GM12874 (cell line): ENCODE data around the gene A3GALT2.

Experiments used
- TF ChIP-seq, protein P1 (sequence below): IDR thresholded peaks from 2 replicates; pipeline ENCODE4 v1.5.1; 2011; ENCODE audit warnings: low read depth, mild to moderate bottlenecking, control low read depth, low read length, moderate library complexity; ENCODE audit not compliant: insufficient read depth

Gene A3GALT2

DNA sequence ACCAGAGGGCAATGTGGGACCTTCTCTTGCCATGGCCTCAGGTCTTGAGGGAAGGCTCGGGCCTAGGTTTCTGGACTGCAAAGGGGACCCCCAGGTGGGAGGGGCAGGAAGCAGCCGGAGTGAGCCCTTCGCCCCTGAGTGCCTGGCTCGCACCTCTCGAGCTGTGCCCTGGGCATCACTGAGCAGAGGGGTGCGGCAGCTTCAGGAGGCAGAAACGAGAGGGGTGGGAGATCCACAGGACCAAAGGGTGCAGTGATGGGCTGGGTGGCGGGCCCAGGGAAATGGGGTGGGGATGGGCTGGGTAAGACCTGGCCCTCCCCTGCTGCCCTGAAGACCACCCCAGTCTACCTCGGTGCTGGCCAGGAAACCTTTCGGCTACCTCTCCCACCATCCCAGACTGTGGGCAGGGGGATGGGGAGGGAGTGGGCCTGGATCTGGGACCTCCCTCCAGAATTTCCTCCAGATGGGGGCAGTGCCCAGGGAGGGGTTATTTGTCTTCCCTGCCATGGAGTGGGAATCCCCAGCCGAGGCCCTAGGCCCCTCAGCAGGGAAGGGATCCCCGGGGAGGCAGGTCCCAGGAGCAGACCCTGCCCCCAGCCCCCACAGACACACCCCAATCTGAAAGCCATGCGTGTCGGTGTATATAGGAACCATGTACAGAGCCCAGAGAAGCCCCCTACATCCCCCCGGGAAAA is 21.3 kb downstream of the A3GALT2 start:
- TF ChIP-seq, protein P1, sequence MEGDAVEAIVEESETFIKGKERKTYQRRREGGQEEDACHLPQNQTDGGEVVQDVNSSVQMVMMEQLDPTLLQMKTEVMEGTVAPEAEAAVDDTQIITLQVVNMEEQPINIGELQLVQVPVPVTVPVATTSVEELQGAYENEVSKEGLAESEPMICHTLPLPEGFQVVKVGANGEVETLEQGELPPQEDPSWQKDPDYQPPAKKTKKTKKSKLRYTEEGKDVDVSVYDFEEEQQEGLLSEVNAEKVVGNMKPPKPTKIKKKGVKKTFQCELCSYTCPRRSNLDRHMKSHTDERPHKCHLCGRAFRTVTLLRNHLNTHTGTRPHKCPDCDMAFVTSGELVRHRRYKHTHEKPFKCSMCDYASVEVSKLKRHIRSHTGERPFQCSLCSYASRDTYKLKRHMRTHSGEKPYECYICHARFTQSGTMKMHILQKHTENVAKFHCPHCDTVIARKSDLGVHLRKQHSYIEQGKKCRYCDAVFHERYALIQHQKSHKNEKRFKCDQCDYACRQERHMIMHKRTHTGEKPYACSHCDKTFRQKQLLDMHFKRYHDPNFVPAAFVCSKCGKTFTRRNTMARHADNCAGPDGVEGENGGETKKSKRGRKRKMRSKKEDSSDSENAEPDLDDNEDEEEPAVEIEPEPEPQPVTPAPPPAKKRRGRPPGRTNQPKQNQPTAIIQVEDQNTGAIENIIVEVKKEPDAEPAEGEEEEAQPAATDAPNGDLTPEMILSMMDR = no peak

DNA sequence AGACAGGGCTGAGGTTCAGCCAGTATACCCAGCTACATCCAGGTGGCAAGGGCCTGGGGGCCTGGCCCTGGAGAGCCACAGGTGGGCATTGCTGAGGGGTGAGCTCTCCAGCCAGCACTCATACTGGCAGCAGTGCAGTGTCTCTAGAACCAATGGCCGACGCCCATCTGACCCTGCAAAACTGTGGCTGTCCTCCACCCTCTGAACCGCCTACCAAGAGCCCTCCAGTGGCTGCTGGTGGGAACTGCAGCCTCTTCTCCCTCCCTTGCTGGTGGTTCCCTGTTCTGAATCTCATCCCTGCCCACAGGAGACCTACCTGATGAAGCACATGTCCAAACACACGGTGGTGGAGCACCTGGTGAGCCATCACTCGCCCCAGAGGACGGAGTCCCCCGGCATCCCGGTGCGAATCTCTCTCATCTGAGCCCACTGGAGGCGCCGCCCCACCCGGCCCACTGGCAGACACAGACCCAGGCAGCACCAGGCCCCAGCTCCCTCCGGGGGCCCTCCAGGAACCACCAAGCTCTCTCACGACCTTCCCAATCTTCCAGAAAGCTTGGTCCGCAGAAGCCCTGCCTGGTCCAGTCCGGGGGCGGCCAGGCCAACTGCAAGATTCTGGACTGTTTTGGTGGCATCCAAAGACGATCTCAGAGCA is 22.1 kb downstream of the A3GALT2 start:
- TF ChIP-seq, protein P1 = peak; percentile 95

DNA sequence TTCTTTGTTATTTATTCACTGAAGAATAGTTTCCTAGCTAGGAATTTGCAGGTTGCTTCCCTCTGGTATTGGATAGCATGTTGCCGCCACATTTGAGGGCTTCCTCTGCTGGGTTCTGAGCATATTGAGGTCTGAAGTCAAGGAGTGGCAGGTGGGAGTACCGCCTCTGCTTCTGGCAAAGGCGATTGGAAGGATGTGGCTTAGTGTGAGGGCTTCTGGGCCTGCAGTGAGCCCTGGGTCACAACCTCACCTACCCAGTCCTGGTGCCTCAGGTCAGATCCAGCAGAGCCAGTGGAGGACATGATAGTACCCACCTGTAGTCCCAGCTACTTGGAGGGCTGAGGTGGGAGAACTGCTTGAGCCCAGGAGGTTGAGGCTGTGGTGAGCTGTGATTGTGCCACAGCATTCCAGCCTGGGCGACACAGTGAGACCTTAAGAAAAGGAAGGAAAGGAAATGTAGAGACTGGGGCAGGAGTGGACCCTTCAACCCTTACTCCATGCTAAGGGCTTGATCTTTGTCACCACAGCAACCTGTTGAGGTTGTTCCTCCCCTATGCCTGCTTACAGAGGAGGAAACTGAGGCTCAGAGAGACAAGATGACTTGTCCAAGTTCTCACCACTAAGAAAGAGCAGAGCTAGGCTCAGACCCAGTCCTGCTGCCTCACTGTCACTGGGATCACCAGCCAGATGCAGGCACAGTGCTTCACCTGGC is 22.8 kb downstream of the A3GALT2 start:
- TF ChIP-seq, protein P1 = no peak

DNA sequence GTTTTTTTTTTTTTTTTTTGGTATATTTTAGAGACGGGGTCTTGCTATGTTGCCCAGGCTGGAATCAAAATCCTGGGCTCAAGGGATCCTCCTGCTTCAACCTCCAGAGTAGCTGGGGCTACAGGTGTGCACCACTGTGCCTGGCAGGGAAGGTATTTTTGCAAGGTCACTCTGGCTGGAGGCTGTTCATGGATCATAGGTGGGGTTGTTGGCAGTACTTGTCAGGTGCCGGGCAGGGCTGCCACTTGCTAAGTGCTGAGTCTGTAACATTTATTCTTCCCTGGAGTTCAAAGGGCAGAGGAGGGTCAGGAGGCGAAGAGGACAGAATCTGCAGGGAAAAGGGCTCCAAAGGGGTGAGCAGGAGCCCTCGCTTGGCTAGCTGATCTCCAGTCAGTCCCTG is 24.1 kb downstream of the A3GALT2 start:
- TF ChIP-seq, protein P1 = no peak

DNA sequence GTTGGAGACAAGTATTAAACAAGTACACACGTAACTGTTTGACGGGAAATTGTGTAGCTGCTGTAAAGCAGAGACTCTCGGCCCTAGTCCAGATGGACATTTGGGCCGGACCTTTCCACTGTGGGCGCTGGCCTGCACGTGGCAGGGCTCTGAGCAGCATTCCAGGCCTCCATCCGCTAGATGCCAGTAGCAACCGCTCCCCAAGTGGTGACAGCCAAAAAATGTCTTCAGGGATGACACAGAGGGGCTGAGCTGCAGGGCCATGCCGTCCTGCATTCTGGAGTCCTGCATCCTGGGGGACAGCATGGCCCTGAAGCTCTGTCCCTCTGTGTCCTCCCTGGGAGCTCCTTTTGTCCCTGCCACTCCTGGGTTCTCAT is 24.8 kb downstream of the A3GALT2 start:
- TF ChIP-seq, protein P1 = no peak

DNA sequence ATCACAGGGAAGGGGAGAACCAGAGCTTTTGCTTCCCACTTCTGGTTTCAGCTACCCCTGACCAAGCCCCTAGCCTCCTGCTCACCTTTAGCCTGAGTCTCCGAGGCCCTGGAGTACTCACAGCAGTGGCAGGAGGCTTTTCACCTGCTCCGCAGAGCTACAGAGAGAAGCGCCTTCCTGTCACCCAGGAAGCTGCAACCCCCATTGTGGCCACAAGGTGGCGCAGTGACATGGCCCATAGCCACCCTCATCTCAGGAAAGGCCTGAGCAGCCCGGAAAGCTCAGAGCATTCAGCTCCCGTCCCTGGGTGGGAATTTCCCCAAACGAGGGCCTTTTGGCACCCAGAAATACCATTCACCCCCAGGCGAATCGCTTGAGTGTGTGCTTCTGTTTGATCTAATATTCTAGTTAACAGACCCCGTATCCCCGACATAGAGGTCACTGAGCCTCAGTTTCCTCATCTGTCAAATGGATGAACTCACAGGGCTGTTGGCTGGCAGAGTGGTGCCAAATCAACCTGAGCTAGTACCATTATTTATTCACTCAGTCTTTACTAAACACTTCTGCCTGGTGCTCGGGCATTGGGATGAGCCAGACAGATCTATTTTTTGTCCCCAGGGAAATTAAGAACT is 25.3 kb downstream of the A3GALT2 start:
- TF ChIP-seq, protein P1 = peak; percentile 94

DNA sequence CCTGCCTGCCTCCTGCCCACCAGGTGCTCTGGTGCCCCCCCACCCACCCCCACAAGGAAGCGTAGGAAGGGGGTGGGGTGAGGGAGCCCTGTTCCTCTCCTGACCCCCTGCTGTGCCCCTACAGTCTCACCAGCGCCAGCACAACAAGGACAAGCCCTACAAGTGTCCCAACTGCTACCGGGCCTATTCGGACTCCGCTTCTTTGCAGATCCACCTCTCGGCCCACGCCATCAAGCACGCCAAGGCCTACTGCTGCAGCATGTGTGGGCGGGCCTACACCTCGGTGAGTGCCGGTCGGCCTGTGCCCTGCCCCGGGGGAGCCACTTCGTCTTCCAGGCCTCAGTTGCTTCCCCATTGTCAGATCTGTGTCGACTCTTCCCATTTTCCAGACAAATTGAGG is 25.9 kb downstream of the A3GALT2 start:
- TF ChIP-seq, protein P1 = no peak
